ENCODE data around the gene HEPHL1.
"Not testable (repeated sequence)": the region's sequence is repeated elsewhere in the genome, so short reads cannot be mapped to it uniquely, and the experiment has no call there.

The HEPHL1 gene

DNA sequence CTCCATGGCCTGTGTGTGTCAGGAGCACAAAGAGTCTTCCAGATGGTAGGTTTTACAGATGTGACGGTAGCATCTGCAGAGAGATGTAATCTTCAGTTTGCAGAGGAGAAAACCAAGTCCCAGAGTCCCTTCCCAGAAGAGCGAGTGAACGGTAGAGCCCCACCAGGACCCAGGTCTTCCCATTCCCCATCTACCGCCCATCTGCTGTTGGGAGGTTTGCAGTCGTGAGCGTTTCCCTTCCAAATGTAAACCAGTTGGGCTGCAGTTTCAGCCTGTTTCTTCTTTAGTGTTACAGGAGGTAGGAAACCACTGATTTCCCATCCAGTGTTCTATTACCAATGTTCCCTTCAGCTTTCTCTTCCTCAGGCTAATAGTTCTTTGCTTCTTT, 131.5 kb downstream of the HEPHL1 start:
- H3K4me3 ChIP-seq (ENCODE audit: low read depth, low read length) = no peak overlapping the region
- TF ChIP-seq, protein P1, sequence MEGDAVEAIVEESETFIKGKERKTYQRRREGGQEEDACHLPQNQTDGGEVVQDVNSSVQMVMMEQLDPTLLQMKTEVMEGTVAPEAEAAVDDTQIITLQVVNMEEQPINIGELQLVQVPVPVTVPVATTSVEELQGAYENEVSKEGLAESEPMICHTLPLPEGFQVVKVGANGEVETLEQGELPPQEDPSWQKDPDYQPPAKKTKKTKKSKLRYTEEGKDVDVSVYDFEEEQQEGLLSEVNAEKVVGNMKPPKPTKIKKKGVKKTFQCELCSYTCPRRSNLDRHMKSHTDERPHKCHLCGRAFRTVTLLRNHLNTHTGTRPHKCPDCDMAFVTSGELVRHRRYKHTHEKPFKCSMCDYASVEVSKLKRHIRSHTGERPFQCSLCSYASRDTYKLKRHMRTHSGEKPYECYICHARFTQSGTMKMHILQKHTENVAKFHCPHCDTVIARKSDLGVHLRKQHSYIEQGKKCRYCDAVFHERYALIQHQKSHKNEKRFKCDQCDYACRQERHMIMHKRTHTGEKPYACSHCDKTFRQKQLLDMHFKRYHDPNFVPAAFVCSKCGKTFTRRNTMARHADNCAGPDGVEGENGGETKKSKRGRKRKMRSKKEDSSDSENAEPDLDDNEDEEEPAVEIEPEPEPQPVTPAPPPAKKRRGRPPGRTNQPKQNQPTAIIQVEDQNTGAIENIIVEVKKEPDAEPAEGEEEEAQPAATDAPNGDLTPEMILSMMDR (IDR thresholded peaks at IDR 0.05; ENCODE audit: insufficient read depth, low read length, missing control alignments) = no peak
- CTCF ChIA-PET = interaction anchor here (1.2 to 3.5 kb wide), 6 partner anchors 17 to 257 kb away, joined by 3 to 19 read pairs (median 4); no protein-coding TSS in a partner anchor
- DNase-seq (ENCODE audit: low read depth, low spot score) = no peak
- POLR2A ChIA-PET = interaction anchor here (0.7 to 1.1 kb wide), 2 partner anchors 10 to 16 kb away, joined by 3 read pairs; no protein-coding TSS in a partner anchor

DNA sequence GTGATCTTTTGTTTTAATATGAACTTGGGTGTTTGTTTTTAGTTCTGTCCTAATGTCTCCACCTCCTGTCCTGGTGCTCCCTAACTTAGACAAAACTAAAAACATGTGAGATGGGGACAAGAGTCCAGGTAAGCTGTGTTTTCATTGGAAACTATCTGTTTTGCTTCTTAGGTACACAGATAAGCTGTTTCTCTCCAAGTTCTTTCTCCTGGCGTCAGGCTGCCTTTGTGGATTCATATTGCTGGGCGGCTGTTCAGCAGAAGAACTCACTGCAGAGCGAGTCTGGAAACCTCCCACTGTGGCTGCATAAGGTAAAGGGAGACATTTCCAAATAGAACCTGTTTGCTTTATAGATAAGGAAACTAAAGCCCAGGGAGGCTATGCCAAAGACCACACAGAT, 132.2 kb downstream of the HEPHL1 start:
- CTCF ChIA-PET = interaction anchor here (1.2 to 2.3 kb wide), 3 partner anchors 16 to 232 kb away, joined by 4 to 11 read pairs (median 4); no protein-coding TSS in a partner anchor
- TF ChIP-seq, protein P1 (IDR thresholded peaks at IDR 0.05; ENCODE audit: insufficient read depth, low read length, missing control alignments) = no peak
- no peak for DNase-seq (ENCODE audit: low read depth, low spot score)
- no peak overlapping the region for H3K4me3 ChIP-seq (ENCODE audit: low read depth, low read length)
- POLR2A ChIA-PET = no interaction called here

DNA sequence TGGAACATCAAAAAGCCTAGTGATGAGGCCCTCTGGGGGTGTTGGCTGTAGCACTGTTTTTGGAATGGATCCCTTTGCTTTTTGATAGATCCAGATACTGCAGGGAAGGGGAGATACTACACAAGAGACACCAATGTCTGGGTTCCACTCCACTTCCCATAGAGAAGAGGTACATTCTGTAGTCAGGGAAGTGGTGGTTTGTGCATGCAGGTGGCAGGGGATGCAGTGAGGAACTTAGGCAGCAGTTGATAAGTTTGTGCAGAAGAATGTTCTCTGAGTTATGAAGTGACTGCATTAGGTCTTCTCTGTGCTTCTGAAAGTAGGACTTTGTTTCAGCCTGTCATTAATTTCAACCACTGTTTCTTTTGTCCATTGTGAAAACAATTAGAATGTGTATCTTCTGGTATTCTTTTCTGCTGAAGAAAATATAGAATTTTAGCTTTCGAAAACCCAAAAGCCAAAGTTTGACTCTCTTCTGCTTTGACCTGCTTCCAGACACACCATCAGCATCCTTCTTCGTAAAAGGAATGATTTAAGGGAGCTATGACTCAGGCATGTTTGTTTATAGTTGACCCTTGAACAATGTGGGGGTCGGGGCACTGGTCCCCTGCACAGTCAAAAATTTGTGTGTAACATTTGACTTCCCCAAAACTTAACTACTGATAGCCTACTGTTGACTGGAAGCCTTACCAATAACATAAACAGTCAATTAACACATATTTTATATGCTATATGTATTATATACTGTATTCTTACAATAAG, 133.1 kb downstream of the HEPHL1 start:
- H3K4me3 ChIP-seq (ENCODE audit: low read depth, low read length) = no peak overlapping the region
- ChIA-PET CTCF (interaction anchor here (2.3 to 3.2 kb wide), 2 partner anchors 18 to 259 kb away, joined by 9 to 11 read pairs; no protein-coding TSS in a partner anchor), POLR2A (no interaction called here)
- DNase-seq (ENCODE audit: low read depth, low spot score) = no peak
- TF ChIP-seq, protein P1 (IDR thresholded peaks at IDR 0.05; ENCODE audit: insufficient read depth, low read length, missing control alignments) = no peak

DNA sequence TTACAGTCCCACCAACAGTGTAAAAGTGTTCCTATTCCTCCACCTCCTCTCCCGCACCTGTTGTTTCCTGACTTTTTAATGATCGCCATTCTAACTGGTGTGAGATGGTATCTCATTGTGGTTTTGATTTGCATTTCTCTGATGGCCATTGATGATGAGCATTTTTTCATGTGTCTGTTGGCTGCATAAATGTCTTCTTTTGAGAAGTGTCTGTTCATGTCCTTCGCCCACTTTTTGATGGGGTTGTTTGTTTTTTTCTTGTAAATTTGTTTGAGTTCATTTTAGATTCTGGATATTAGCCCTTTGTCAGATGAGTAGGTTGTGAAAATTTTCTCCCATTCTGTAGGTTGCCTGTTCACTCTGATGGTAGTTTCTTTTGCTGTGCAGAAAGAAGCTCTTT, 136.2 kb downstream of the HEPHL1 start:
- DNase-seq (ENCODE audit: low read depth, low spot score); POLR2A ChIA-PET; CTCF ChIA-PET; H3K4me3 ChIP-seq (ENCODE audit: low read depth, low read length): not testable (repeated sequence)

All from AG04449 (cell line).